HG03521 (cell line): ENCODE data around the gene CWC22.
A peak's percentile ranks its signal among the peaks of the same experiment; 100 is the strongest.
"Not testable (repeated sequence)": the region's sequence is repeated elsewhere in the genome, so short reads cannot be mapped to it uniquely, and the experiment has no call there.

Experiments
- ATAC-seq: cut with Tn5 transposase; IDR thresholded peaks from one replicate; pipeline ENCODE4 v1.9.1; 2021; ENCODE audit warnings: mild to moderate bottlenecking, moderate library complexity; ENCODE audit not compliant: unreplicated experiment

The CWC22 gene

GRCh38 chr2:179952658-179953057 lies 54.4 kb downstream of the CWC22 start:
- ATAC-seq: peak; percentile 43

DNA sequence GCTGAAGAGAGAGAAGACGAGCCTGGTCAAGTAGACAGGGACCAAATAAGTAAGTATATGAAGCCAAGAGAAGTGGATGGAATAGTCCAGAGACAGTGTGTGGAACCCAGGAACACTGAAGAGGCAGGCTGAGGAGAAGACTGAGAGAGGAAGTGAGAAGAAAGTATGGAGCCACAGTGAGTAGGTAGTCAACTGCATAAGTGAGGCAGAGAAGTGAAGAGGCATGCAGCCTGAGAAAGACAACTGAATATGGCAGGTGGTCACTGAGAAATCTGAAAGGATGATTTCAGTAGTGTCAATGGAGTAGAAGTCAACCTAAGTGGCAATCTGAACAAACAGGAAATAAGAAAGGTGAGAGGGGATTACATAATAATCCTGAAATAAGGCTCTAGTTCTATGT lies 55.4 kb downstream of the CWC22 start:
- ATAC-seq: no peak

GRCh38 chr2:179950391-179950790 lies 56.7 kb downstream of the CWC22 start:
- no peak for ATAC-seq

DNA sequence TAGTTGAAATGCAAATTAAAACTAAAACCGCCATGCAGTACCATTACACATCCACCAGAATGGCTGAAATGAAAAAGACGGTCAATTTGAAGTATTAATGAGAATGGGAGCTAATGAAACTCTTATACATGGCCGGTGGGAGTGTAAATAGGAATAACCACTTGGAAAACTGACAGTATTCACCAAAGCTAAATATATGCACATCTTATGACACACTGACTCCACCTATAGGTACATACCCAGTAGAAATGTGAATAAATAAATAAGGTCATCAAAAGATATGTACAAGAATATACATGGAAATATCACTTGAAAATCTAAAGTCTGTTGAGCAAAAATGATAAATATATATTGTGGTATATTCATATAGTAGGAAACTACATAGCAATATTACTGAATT lies 57.7 kb downstream of the CWC22 start:
- no peak for ATAC-seq

DNA sequence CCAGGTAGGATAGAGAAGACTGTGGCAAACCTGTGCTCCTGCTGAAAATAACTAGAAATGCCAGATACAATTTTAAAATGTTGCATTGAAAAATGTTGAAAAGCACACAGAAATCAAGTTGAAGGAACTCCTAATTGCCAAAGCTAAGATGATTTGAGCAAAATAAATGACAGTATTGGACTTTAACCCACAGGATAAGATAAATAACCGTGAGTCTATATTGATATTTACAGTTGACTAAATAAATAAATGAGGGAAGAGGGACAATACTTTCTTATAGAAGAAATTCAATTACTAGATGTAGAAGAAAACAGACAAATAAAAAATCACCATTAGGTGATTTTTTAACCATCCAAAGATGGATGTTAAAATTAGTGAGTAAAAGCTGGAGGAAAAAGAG lies 59.0 kb downstream of the CWC22 start:
- ATAC-seq: no peak

DNA sequence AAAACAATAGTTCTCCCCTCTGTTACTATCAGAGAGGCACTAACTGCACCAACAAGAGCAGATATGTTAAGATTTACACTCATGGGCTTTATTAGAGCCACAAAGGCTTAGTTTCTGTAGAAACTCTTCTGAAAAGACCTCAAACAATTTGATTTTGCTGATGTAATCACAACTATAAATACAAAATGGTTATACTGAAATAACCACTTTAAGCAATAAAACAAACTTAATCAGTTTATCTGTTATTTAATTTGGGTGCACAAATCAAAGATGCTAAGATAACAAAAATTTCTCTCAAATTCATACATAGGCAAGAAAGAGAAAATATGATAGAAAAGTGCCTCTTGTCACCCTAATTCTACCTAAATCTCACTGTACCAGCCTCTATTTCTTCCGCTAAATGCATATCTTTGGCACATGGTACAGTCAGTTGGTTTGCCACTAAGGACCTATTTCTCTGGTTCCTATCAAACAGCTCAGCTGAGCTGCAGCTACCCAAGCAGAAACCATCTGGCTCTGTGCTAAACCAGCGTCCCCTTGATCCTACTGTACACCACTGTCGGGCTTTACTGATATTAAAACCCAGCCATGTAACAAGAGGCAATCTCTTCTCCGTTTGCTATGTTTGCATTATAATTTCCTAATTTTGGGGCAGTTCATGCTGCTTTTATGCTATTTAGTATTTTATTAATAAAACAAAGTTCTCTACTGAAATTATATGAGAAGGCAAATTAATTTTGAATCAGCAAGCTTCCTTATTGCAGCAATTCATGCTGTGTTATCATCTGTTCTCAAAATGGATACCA lies 60.1 kb downstream of the CWC22 start:
- ATAC-seq: no peak

DNA sequence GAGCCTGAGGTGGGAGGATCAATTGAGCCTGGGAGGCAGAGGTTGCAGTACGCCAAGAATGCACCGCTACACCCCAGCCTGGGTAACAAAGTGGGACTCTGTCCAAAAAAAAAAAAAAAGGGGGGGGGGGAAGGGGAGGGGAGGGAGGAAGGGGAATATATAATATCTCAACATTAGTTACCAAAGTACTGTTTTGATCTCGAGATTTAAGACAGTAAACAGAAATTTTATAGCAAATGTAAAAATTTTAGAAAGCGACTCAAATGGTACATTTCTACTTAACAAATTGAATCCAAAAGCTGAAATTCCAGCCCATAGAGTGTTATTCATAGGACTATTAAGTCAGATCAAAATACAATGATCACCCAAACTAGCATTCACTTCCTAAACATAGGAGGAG lies 60.8 kb downstream of the CWC22 start:
- ATAC-seq: no peak

GRCh38 chr2:179939259-179939658 lies 67.8 kb downstream of the CWC22 start:
- no peak for ATAC-seq

DNA sequence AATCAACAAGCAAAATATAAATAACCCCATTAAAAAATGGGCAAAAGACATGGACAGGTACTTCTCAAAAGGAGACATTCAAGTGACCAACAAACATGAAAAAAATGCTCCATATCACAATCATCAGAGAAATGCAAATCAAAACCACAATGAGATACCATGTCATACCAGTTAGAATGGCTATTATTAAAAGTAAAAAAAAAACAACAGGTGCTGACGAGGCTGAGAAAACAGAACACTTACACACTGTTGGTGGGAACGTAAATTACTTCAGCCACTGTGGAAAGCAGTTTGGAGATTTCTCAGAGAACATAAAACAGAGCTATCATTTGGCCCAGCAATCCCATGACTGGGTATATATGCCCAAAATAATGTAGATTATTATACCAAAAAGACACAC lies 69.1 kb downstream of the CWC22 start:
- ATAC-seq: no peak

- ATAC-seq: no peak
Observed at GRCh38 chr2:179936654-179937053, 70.4 kb downstream of the CWC22 start.

DNA sequence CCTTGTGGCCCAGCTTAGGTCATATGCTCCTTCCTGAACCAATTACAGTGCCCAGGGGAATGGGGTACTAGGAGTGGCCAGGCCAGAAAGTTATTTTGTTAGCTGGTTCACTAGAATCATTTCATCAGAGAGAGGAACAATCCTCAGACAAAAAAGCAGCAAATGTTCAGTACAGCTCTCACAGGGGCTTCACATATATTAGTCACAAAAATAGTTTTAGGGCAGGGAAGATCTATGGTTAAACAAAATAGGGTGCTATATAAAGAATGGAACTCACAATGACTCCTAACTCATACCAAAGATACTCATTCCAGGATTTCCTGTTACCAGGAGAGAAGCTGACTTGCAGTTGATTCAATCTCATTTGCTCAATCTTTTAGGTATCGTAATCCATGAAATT lies 71.0 kb downstream of the CWC22 start:
- ATAC-seq: no peak

DNA sequence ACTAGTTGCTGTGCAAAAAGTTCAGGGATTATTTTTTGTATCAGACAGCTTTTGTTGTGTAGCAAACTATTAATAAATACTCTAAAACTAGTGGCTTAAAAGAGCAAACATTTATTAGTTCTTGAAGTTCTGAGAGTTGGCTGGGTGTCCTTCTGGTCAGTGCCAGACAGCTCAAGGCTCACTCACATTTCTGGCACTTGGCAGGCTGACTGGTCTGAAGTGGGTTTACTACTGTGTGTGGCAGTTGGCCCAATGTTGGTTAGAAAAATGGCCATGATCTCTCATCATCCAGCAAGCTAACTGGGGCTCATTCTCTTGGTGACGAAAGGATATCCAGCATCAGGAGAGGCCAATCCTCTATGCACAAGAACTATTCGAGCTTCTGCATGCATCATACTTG lies 74.3 kb downstream of the CWC22 start:
- no peak for ATAC-seq

DNA sequence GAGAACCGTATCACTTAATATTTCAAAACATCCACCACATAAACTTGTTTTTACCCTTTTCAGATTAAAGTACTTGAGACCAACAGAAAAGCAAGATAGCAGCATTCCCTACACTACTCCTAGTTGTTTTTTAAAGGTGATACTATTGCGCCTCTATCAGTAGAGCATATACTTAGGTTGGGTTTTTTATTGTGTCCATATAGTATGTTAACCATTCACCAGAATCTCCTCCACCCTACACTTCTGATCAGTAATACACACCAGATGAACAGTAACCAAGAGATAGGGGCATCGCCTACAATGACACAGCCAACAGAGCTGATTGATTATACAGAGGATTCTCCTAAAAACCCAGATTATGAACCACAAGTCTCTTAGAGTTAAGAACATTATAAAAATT lies 75.6 kb downstream of the CWC22 start:
- no peak for ATAC-seq

GRCh38 chr2:179929997-179930396 lies 77.1 kb downstream of the CWC22 start:
- not testable (repeated sequence) for ATAC-seq

GRCh38 chr2:179927041-179927440 lies 80.1 kb downstream of the CWC22 start:
- no peak for ATAC-seq

- ATAC-seq: no peak
Observed at GRCh38 chr2:179925713-179926112, 81.4 kb downstream of the CWC22 start.

DNA sequence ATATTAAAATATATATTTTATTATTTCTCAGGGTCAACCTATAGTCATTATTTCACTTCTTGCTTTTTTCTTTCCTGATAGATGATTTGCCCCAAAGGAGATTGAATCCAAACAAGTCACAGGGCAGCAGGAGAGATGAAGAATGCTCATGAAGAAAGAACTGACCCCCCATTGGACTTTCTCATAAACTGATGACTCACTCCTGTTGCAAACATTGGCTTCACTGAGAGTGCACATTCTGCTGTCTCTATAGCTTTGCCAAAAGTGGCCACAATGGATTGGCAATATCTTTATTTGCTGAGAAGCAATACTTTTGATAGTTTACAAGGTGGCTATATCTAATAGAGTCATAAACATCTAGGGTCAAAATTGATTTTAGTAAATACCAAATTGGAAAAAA lies 89.8 kb downstream of the CWC22 start:
- ATAC-seq: no peak

DNA sequence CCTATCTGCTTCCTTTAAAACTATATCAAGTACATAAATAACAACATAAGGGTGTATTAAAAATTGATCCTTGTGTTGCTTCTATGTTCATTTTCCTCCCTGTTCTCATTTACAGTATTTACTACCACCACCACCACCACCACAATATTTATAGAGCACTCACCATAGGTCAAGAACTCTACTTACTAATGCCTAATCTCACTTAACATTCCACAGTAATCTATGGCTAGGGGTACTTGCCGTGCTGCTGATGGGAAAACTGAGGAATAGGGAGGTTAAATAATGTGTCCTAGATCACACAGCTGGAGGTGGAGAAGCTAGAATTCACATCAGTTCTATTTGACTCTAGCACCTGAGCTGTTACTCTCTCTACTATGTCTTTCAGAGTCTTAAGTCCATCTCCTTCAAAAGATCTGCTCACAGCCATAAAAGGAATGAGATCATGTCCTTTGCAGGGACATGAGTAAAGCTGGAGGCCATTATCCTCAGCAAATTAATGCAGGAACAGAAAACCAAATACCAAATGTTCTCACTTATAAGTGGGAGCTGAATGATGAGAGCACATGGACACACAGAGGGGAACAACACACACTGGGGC lies 91.6 kb downstream of the CWC22 start:
- ATAC-seq: no peak

DNA sequence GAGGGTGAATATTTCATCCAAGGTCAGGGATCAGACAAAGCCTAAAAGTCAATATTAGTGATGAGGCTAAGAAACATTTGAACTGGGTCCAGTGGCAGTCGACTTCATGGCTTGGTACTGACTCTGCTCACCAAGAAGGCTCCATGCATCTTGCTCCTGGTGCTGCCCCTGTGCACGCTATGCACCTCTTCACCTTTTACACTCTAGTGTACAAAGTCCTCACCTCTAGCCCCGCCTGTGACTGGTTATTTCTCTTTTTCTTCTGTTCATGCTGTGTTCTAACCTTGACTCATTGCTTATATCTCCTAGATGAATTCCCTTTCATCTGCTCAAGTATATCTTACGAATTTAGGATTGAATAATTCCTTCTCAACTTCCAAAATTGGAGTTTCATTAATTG lies 93.3 kb downstream of the CWC22 start:
- ATAC-seq: no peak

DNA sequence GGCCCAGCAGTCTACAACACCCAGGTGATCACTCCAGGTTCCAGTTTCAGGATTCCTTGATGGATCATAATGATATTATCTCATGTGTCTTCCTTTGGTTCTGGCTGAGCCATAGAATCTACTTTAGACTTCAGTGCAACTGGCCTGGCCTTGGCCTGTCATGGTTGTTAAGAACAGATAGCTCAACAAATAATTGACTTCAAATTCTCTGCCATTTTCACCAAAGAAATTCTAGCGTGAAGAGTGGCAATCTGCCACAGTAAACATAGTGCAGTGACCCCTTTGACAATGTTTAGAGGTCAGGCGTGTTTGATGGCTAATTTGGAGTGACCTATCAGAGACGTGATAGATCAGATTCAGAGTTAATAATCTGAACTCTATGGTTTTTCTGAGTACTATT lies 95.5 kb downstream of the CWC22 start:
- ATAC-seq: no peak

- no peak for ATAC-seq
Observed at GRCh38 chr2:179910735-179911113, 96.4 kb downstream of the CWC22 start.

DNA sequence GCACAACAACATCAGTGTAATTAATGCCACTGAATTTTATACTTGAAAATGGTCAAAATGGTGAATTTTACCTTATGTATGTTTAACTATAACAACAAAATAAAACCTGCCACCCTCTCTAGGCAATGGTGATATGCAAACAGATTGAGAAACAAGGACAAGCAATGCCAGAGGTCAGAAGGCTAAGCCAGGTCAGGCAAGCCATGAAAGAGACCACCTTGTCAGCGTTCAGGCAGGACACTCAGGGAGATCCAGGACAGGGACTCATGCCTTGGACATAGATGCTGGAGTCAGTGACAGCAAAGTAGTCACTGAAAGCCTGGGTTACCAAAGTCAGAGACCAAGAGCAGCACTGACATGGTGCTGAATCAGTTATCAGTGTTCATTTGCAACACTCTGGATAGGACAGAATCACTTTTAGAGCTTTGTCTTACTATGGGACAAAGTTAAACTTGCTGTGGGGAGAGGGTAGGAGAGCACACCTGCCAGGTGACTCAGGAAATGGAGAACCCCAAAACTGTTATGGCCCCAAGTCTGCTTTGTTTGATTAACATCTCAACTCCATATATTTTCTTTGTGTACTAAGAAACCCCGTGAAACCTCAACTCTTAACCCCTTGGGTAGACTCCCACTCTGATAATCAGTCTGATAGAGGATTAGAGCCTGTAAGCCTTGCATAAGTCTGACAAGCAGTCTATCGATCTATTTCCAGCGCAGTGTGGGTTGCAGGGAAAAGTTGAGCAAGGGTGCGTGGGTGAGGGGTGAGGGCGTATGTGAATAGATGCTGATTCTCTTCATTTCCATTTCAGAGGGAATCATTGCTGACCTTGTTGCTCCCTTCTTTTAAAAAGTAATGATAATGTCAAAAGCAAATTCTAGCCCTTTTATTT lies 97.0 kb downstream of the CWC22 start:
- ATAC-seq: no peak
